ENCODE results near the gene TIPARP. TPM values are rescaled to one million over a fixed set of nuclear protein-coding genes. Genes with fewer than 3 reads are reported as not detected.

The TIPARP gene
- total RNA-seq, 1 experiment from 2014 or later, result 13.4 TPM

- no peaks in the 10 kb centered on the region for H3K27me3 ChIP-seq (ENCODE audit: control insufficient read depth, insufficient read depth, low read length)
- no peak overlapping the region for H3K4me3 ChIP-seq (ENCODE audit: insufficient read depth, low read depth, low read length)
- peak; percentile 37 for DNase-seq
- no peaks in the 10 kb centered on the region for H3K36me3 ChIP-seq (replicated peaks; ENCODE audit: control insufficient read depth, insufficient read depth, low read length)
Observed at GRCh38 chr3:156743859-156744258, 69.5 kb downstream of the TIPARP start.

- no peaks in the 10 kb centered on the region for H3K27me3 ChIP-seq (ENCODE audit: control insufficient read depth, insufficient read depth, low read length)
- no peak for DNase-seq
Observed at GRCh38 chr3:156744631-156745030, 70.2 kb downstream of the TIPARP start.

GRCh38 chr3:156745766-156746165 lies 71.4 kb downstream of the TIPARP start:
- Histone ChIP-seq H3K27me3 (ENCODE audit: control insufficient read depth, insufficient read depth, low read length) (no peaks in the 10 kb centered on the region), H3K4me3 (ENCODE audit: insufficient read depth, low read depth, low read length) (no peak overlapping the region), H3K36me3 (replicated peaks; ENCODE audit: control insufficient read depth, insufficient read depth, low read length) (no peaks in the 10 kb centered on the region)
- no peak for DNase-seq

More at GRCh38 chr3:156744631-156745030, 70.2 kb downstream of the TIPARP start:
- no peaks in the 10 kb centered on the region for H3K36me3 ChIP-seq (replicated peaks; ENCODE audit: control insufficient read depth, insufficient read depth, low read length)
- H3K4me3 ChIP-seq (ENCODE audit: insufficient read depth, low read depth, low read length), result no peak overlapping the region

GRCh38 chr3:156747046-156747445 lies 72.7 kb downstream of the TIPARP start:
- H3K27me3 ChIP-seq (ENCODE audit: control insufficient read depth, insufficient read depth, low read length), result no peaks in the 10 kb centered on the region
- DNase-seq, result no peak
- no peaks in the 10 kb centered on the region for H3K36me3 ChIP-seq (replicated peaks; ENCODE audit: control insufficient read depth, insufficient read depth, low read length)
- no peak overlapping the region for H3K4me3 ChIP-seq (ENCODE audit: insufficient read depth, low read depth, low read length)

- no peaks in the 10 kb centered on the region for H3K27me3 ChIP-seq (ENCODE audit: control insufficient read depth, insufficient read depth, low read length)
- peak; percentile 21 for DNase-seq
- no peak overlapping the region for H3K4me3 ChIP-seq (ENCODE audit: insufficient read depth, low read depth, low read length)
- no peaks in the 10 kb centered on the region for H3K36me3 ChIP-seq (replicated peaks; ENCODE audit: control insufficient read depth, insufficient read depth, low read length)
Observed at GRCh38 chr3:156749244-156749643, 74.9 kb downstream of the TIPARP start.

- Histone ChIP-seq H3K36me3 (replicated peaks; ENCODE audit: control insufficient read depth, insufficient read depth, low read length) (no peaks in the 10 kb centered on the region), H3K27me3 (ENCODE audit: control insufficient read depth, insufficient read depth, low read length) (no peaks in the 10 kb centered on the region), H3K4me3 (ENCODE audit: insufficient read depth, low read depth, low read length) (no peak overlapping the region)
- DNase-seq, result peak; percentile 13
Observed at GRCh38 chr3:156750191-156750873, 75.9 kb downstream of the TIPARP start.

- no peaks in the 10 kb centered on the region for H3K36me3 ChIP-seq (replicated peaks; ENCODE audit: control insufficient read depth, insufficient read depth, low read length)
- DNase-seq, result no peak
- no peaks in the 10 kb centered on the region for H3K27me3 ChIP-seq (ENCODE audit: control insufficient read depth, insufficient read depth, low read length)
- no peak overlapping the region for H3K4me3 ChIP-seq (ENCODE audit: insufficient read depth, low read depth, low read length)
Observed at GRCh38 chr3:156750874-156751245, 76.5 kb downstream of the TIPARP start.

GRCh38 chr3:156751461-156752025 lies 77.2 kb downstream of the TIPARP start:
- H3K4me3 ChIP-seq (ENCODE audit: insufficient read depth, low read depth, low read length), result no peak overlapping the region
- no peaks in the 10 kb centered on the region for H3K36me3 ChIP-seq (replicated peaks; ENCODE audit: control insufficient read depth, insufficient read depth, low read length)
- no peaks in the 10 kb centered on the region for H3K27me3 ChIP-seq (ENCODE audit: control insufficient read depth, insufficient read depth, low read length)
- DNase-seq, result peak; percentile 66

Other genes with a start within 250 kb of the TIPARP start
- 118 and 140 TPM in 2 replicates for gene SSR3, start 119.5 kb upstream of the TIPARP start, total RNA-seq (2014; rRNA removed; shearing (Covaris generic))
- gene LEKR1, start 151.8 kb downstream of the TIPARP start, total RNA-seq (2014; rRNA removed; shearing (Covaris generic)), result 0.38 TPM in 1 of 2 replicates, not detected in the other